ENCODE results near the gene DMTF1.

Gene DMTF1

DNA sequence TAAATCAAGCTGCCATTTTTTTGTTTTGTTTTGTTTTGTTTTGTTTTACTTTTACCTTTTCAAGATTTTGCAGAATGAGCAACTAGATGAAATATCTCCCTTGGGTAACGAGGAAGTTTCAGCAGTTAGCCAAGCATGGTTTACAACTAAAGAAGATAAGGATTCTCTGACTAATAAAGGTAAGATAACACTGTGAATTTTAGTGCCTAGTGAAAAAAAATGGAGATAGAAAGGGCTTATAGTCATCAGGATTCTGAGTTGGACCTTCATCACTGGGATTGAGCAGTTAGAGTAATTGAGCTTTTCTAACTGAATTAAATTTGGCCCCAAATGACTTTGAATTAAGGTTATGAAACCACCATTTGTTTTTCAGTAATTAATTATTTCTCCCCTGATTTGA is 21.2 kb downstream of the DMTF1 start:
- TF ChIP-seq GABPA (IDR thresholded peaks at IDR 0.05; ENCODE audit: low read depth), result no peak
- no peak for TF ChIP-seq SPI1 (IDR thresholded peaks at IDR 0.05; ENCODE audit: borderline replicate concordance, low read depth)
- TF ChIP-seq, protein P1, sequence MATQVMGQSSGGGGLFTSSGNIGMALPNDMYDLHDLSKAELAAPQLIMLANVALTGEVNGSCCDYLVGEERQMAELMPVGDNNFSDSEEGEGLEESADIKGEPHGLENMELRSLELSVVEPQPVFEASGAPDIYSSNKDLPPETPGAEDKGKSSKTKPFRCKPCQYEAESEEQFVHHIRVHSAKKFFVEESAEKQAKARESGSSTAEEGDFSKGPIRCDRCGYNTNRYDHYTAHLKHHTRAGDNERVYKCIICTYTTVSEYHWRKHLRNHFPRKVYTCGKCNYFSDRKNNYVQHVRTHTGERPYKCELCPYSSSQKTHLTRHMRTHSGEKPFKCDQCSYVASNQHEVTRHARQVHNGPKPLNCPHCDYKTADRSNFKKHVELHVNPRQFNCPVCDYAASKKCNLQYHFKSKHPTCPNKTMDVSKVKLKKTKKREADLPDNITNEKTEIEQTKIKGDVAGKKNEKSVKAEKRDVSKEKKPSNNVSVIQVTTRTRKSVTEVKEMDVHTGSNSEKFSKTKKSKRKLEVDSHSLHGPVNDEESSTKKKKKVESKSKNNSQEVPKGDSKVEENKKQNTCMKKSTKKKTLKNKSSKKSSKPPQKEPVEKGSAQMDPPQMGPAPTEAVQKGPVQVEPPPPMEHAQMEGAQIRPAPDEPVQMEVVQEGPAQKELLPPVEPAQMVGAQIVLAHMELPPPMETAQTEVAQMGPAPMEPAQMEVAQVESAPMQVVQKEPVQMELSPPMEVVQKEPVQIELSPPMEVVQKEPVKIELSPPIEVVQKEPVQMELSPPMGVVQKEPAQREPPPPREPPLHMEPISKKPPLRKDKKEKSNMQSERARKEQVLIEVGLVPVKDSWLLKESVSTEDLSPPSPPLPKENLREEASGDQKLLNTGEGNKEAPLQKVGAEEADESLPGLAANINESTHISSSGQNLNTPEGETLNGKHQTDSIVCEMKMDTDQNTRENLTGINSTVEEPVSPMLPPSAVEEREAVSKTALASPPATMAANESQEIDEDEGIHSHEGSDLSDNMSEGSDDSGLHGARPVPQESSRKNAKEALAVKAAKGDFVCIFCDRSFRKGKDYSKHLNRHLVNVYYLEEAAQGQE (IDR thresholded peaks at IDR 0.05; ENCODE audit: insufficient replicate concordance, low read depth), result no peak
- TF ChIP-seq POLR2AphosphoS5 (IDR thresholded peaks at IDR 0.05; ENCODE audit: low read depth), result no peak
- TF ChIP-seq, protein P2, sequence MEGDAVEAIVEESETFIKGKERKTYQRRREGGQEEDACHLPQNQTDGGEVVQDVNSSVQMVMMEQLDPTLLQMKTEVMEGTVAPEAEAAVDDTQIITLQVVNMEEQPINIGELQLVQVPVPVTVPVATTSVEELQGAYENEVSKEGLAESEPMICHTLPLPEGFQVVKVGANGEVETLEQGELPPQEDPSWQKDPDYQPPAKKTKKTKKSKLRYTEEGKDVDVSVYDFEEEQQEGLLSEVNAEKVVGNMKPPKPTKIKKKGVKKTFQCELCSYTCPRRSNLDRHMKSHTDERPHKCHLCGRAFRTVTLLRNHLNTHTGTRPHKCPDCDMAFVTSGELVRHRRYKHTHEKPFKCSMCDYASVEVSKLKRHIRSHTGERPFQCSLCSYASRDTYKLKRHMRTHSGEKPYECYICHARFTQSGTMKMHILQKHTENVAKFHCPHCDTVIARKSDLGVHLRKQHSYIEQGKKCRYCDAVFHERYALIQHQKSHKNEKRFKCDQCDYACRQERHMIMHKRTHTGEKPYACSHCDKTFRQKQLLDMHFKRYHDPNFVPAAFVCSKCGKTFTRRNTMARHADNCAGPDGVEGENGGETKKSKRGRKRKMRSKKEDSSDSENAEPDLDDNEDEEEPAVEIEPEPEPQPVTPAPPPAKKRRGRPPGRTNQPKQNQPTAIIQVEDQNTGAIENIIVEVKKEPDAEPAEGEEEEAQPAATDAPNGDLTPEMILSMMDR (IDR thresholded peaks at IDR 0.05; ENCODE audit: insufficient read depth, low read length), result no peak
- DNase-seq (ENCODE audit: low read depth in 1 of 2, low spot score in 1 of 2), result no peak
- H3K4me3 ChIP-seq (replicated peaks; ENCODE audit: insufficient read depth, low read length), result no peak overlapping the region
- H3K27me3 ChIP-seq (ENCODE audit: insufficient read depth, poor library complexity, severe bottlenecking), result no peaks in the 10 kb centered on the region
- H3K27ac ChIP-seq (replicated peaks), result no peak overlapping the region

DNA sequence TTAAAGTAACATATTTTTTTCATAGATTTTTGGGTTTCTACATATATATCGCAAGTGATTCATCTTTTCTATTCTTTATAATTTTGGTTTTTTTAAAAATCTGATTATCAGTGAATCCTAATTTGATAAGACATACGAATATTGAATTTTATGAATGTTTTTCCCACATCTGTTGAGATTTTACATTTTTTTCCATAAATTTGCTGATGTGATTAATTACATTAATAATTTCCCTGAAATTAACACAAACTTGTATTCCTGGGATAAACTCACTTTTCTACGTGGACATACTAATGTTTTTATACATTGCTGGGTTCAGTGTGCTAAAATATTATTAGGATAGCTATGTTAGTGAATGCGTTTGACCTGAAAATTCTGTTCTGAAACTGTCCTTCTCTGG is 26.1 kb downstream of the DMTF1 start:
- no peak for DNase-seq (ENCODE audit: low read depth in 1 of 2, low spot score in 1 of 2)
- Histone ChIP-seq H3K4me3 (replicated peaks; ENCODE audit: insufficient read depth, low read length) (no peak overlapping the region), H3K27ac (replicated peaks) (no peak overlapping the region), H3K27me3 (ENCODE audit: insufficient read depth, poor library complexity, severe bottlenecking) (no peaks in the 10 kb centered on the region)
- no peak for TF ChIP-seq POLR2AphosphoS5 (IDR thresholded peaks at IDR 0.05; ENCODE audit: low read depth)
- no peak for TF ChIP-seq SPI1 (IDR thresholded peaks at IDR 0.05; ENCODE audit: borderline replicate concordance, low read depth)
- TF ChIP-seq, protein P1 (IDR thresholded peaks at IDR 0.05; ENCODE audit: insufficient replicate concordance, low read depth), result no peak
- TF ChIP-seq, protein P2 (IDR thresholded peaks at IDR 0.05; ENCODE audit: insufficient read depth, low read length), result no peak
- TF ChIP-seq GABPA (IDR thresholded peaks at IDR 0.05; ENCODE audit: low read depth), result no peak

DNA sequence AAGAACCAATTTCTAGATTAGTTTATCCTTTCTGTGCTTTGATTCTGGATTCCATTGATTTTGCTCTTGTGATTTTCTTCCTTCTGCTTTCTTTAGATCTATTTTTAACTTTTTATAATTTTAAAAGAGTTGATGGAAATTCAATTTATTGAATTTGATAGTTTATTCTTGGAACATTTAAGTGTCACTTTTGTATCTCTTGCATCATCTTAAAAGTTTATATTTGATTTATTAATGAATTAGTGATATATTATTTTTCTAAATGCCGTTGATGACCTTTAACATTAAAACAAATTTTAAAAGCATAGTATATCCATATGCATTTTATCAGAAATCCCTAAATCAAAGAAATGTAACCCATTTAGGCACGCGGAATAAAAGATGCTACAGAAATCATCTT is 26.9 kb downstream of the DMTF1 start:
- Histone ChIP-seq H3K27me3 (ENCODE audit: insufficient read depth, poor library complexity, severe bottlenecking) (no peaks in the 10 kb centered on the region), H3K4me3 (replicated peaks; ENCODE audit: insufficient read depth, low read length) (no peak overlapping the region), H3K27ac (replicated peaks) (no peak overlapping the region)
- TF ChIP-seq, protein P1 (IDR thresholded peaks at IDR 0.05; ENCODE audit: insufficient replicate concordance, low read depth), result no peak
- no peak for TF ChIP-seq SPI1 (IDR thresholded peaks at IDR 0.05; ENCODE audit: borderline replicate concordance, low read depth)
- no peak for TF ChIP-seq GABPA (IDR thresholded peaks at IDR 0.05; ENCODE audit: low read depth)
- TF ChIP-seq POLR2AphosphoS5 (IDR thresholded peaks at IDR 0.05; ENCODE audit: low read depth), result no peak
- no peak for DNase-seq (ENCODE audit: low read depth in 1 of 2, low spot score in 1 of 2)

Data from HL-60 (cell line).